ENCODE measurements around the gene LYPD6B.

Gene LYPD6B

DNA sequence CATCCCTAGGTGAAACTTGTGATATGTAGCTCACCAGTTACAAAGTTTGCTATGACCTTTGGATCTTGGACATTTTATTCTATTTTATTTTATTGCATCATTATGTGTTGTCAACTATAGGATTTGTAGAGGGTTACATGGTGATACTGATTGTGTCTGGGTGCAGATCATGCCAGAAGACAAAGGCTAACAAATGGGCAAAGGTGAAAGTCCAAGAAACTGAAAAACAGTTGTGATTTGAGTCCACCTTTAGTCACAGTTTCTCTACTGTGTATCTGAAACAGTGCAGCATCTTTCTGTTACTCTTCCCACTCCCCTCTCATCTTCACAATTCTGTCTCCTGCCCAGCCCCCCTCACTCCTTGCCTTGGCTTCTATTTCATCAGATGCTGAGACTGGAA lies 180.0 kb downstream of the LYPD6B start:
- H3K9me3 ChIP-seq (ENCODE audit: severe bottlenecking) = peaks cover 3% of the 10 kb centered on the region
- TF ChIP-seq, protein P1, sequence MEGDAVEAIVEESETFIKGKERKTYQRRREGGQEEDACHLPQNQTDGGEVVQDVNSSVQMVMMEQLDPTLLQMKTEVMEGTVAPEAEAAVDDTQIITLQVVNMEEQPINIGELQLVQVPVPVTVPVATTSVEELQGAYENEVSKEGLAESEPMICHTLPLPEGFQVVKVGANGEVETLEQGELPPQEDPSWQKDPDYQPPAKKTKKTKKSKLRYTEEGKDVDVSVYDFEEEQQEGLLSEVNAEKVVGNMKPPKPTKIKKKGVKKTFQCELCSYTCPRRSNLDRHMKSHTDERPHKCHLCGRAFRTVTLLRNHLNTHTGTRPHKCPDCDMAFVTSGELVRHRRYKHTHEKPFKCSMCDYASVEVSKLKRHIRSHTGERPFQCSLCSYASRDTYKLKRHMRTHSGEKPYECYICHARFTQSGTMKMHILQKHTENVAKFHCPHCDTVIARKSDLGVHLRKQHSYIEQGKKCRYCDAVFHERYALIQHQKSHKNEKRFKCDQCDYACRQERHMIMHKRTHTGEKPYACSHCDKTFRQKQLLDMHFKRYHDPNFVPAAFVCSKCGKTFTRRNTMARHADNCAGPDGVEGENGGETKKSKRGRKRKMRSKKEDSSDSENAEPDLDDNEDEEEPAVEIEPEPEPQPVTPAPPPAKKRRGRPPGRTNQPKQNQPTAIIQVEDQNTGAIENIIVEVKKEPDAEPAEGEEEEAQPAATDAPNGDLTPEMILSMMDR (IDR thresholded peaks at IDR 0.05; ENCODE audit: poor library complexity, severe bottlenecking) = no peak
- no peak for ATAC-seq (ENCODE audit: low read depth)
- H3K4me3 ChIP-seq (ENCODE audit: severe bottlenecking) = no peak overlapping the region
- no peaks in the 10 kb centered on the region for H3K4me1 ChIP-seq (ENCODE audit: insufficient read depth, poor library complexity, severe bottlenecking)
- no peaks in the 10 kb centered on the region for H3K27me3 ChIP-seq (ENCODE audit: insufficient read depth, poor library complexity, severe bottlenecking)
- H3K27ac ChIP-seq (ENCODE audit: poor library complexity, severe bottlenecking) = no peak overlapping the region
- no peak for DNase-seq (ENCODE audit: low spot score)
- no peaks in the 10 kb centered on the region for H3K36me3 ChIP-seq (ENCODE audit: low read depth)

DNA sequence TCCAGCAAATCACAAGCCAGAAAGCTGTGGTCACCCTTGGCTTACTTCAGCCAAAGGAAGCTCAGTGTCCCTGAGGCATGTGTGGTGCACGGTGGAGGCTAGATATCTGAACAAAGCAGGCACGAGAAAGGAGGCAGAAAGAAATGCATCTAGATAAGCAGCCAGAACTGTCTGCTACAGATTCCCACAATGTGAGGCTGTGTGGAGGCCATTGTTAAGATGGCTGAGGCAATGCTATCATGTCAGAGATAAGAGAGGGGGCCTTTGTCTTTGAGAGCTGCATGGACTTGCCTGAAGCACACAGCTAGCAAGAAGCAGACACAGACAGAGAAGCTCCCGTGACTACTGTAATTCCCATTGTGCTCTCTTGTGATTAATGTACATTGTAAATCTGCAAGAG lies 181.4 kb downstream of the LYPD6B start:
- no peaks in the 10 kb centered on the region for H3K36me3 ChIP-seq (ENCODE audit: low read depth)
- no peaks in the 10 kb centered on the region for H3K4me1 ChIP-seq (ENCODE audit: insufficient read depth, poor library complexity, severe bottlenecking)
- H3K27ac ChIP-seq (ENCODE audit: poor library complexity, severe bottlenecking) = no peak overlapping the region
- no peak overlapping the region for H3K4me3 ChIP-seq (ENCODE audit: severe bottlenecking)
- ATAC-seq (ENCODE audit: low read depth) (no peak), DNase-seq (ENCODE audit: low spot score) (no peak)
- H3K9me3 ChIP-seq (ENCODE audit: severe bottlenecking) = peaks cover 3% of the 10 kb centered on the region
- H3K27me3 ChIP-seq (ENCODE audit: insufficient read depth, poor library complexity, severe bottlenecking) = no peaks in the 10 kb centered on the region
- TF ChIP-seq, protein P1 (IDR thresholded peaks at IDR 0.05; ENCODE audit: poor library complexity, severe bottlenecking) = no peak

DNA sequence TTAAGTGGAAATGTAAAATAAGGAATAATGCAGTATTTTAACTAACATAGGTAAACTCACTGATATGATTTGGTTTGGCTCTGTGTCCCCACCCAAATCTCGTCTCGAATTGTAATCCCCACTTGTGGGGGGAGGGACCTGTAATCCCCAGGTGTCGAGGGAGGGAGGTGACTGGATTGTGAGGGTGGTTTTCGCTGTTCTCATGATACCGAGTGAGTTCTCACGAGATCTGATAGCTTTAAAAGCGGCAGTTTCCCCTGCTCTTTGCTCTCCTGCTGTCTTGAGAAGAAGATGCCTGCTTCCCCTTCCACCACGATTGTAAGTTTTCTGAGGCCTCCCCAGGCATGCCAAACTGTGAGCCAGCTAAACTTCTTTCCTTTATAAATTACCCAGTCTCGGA lies 182.5 kb downstream of the LYPD6B start:
- DNase-seq (ENCODE audit: low spot score) (no peak), ATAC-seq (ENCODE audit: low read depth) (no peak)
- TF ChIP-seq, protein P1 (IDR thresholded peaks at IDR 0.05; ENCODE audit: poor library complexity, severe bottlenecking) = no peak
- no peaks in the 10 kb centered on the region for H3K36me3 ChIP-seq (ENCODE audit: low read depth)
- H3K9me3 ChIP-seq (ENCODE audit: severe bottlenecking) = peaks cover 3% of the 10 kb centered on the region
- H3K27ac ChIP-seq (ENCODE audit: poor library complexity, severe bottlenecking) = no peak overlapping the region
- no peaks in the 10 kb centered on the region for H3K27me3 ChIP-seq (ENCODE audit: insufficient read depth, poor library complexity, severe bottlenecking)
- no peaks in the 10 kb centered on the region for H3K4me1 ChIP-seq (ENCODE audit: insufficient read depth, poor library complexity, severe bottlenecking)
- H3K4me3 ChIP-seq (ENCODE audit: severe bottlenecking) = no peak overlapping the region

DNA sequence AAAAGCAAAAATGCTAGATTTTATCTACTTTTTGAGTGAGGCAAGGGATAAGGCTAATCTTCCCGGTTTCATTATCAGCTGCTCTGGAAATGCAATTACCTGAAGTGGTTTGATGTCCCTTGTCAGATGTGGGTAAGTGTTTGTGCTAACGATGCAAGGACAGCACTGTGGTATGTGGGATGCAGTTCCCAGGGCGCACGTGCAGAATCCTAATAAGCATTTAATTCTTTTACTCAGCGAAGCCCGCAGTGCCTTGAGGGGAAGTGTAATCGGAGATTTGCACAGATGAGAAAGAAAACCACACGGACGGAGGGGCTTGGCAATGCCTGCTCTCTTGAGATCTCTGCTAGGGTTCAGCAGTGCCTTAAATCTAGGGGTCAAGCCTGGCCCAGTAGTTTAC lies 183.4 kb downstream of the LYPD6B start:
- no peak for ATAC-seq (ENCODE audit: low read depth)
- TF ChIP-seq, protein P1 (IDR thresholded peaks at IDR 0.05; ENCODE audit: poor library complexity, severe bottlenecking) = no peak
- H3K4me1 ChIP-seq (ENCODE audit: insufficient read depth, poor library complexity, severe bottlenecking) = no peaks in the 10 kb centered on the region
- H3K9me3 ChIP-seq (ENCODE audit: severe bottlenecking) = peaks cover 3% of the 10 kb centered on the region
- no peaks in the 10 kb centered on the region for H3K27me3 ChIP-seq (ENCODE audit: insufficient read depth, poor library complexity, severe bottlenecking)
- H3K27ac ChIP-seq (ENCODE audit: poor library complexity, severe bottlenecking) = no peak overlapping the region
- no peaks in the 10 kb centered on the region for H3K36me3 ChIP-seq (ENCODE audit: low read depth)
- no peak for DNase-seq (ENCODE audit: low spot score)
- no peak overlapping the region for H3K4me3 ChIP-seq (ENCODE audit: severe bottlenecking)

DNA sequence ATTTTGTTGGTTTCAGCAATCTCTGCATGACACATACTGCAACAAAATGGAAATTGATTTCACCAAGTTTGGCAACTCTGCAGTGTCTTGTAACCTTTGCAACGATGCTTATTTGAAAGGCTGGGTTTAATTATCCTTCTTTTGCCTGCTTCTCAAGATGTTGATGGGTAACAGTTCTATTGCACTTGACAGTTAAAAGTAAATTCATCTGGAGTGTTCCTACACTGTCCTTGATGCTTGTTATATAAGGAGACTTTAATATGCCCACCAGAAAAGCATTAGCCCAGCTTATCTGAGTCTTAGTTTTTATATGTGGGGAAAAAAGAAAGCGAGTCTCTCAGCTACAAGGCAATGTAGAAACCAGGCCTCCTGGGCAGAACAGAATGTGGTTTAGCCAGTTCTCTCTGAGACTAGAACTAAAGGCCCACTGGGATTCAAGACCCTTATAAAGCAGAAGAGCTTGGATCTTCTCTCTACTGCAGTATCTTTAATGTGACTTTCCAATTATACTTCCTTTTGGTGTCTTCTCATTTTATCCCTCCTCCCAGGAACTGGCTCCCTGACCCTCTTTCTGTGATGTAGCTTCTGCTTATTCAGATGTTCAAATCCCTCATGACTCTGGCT lies 185.1 kb downstream of the LYPD6B start:
- no peak overlapping the region for H3K27ac ChIP-seq (ENCODE audit: poor library complexity, severe bottlenecking)

More for the DNA sequence above, 185.1 kb downstream of the LYPD6B start:
- H3K36me3 ChIP-seq (ENCODE audit: low read depth) = no peaks in the 10 kb centered on the region
- H3K9me3 ChIP-seq (ENCODE audit: severe bottlenecking) = peaks cover 3% of the 10 kb centered on the region
- ATAC-seq (ENCODE audit: low read depth) (no peak), DNase-seq (ENCODE audit: low spot score) (no peak)
- TF ChIP-seq, protein P1 (IDR thresholded peaks at IDR 0.05; ENCODE audit: poor library complexity, severe bottlenecking) = no peak
- no peak overlapping the region for H3K4me3 ChIP-seq (ENCODE audit: severe bottlenecking)
- H3K4me1 ChIP-seq (ENCODE audit: insufficient read depth, poor library complexity, severe bottlenecking) = no peaks in the 10 kb centered on the region
- no peaks in the 10 kb centered on the region for H3K27me3 ChIP-seq (ENCODE audit: insufficient read depth, poor library complexity, severe bottlenecking)
